Left lung (tissue), 10 donors: ENCODE results near the gene ATAD3B. TPM values are rescaled to one million over a fixed set of nuclear protein-coding genes. Genes with fewer than 3 reads are reported as not detected.
A peak's percentile ranks its signal among the peaks of the same experiment; 100 is the strongest.
"Not testable (repeated sequence)": the region's sequence is repeated elsewhere in the genome, so short reads cannot be mapped to it uniquely, and the experiment has no call there.

Source experiments
- ATAC-seq: fragments of 200-7000 bp; cut with Tn5 transposase; one replicate; pipeline ENCODE4 v1.9.1; 2020; ENCODE audit warnings: moderate library complexity
- DNase-seq, 4 donors: peaks; one replicate each; pipeline ENCODE4 v3.0.0-alpha.2; 2013 to 2020
- H3K27ac ChIP-seq, 2 donors: fragments of 200-600 bp; sonication (generic) in 1 of 2; one replicate each; pipeline versions ENCODE4 v1.5.0 to v1.8.0; 2020 to 2021
- H3K27me3 ChIP-seq, 2 donors: fragments of 200-600 bp; sonication (generic) in 1 of 2; one replicate each; pipeline versions ENCODE4 v1.5.0 to v1.8.0; 2020 to 2021
- H3K36me3 ChIP-seq, 2 donors: fragments of 200-600 bp; sonication (generic) in 1 of 2; one replicate each; pipeline versions ENCODE4 v1.5.0 to v1.8.0; 2020 to 2021
- H3K4me1 ChIP-seq, 2 donors: fragments of 200-600 bp; one replicate each; pipeline ENCODE4 v1.8.0; 2021
- H3K4me3 ChIP-seq, 2 donors: fragments of 200-600 bp; sonication (generic) in 1 of 2; one replicate each; pipeline versions ENCODE4 v1.5.0 to v1.8.0; 2020 to 2021; ENCODE audit warnings: mild to moderate bottlenecking in 1 of 2
- H3K9me3 ChIP-seq, 2 donors: fragments of 200-600 bp; sonication (generic) in 1 of 2; one replicate each; pipeline versions ENCODE4 v1.5.0 to v1.8.0; 2020 to 2021
- CTCF ChIP-seq, 2 donors: fragments of 200-600 bp; sonication (generic) in 1 of 2; IDR thresholded peaks; one replicate each; pipeline versions ENCODE4 v1.5.0 to v1.8.0; 2021; ENCODE audit warnings: antibody characterized with exemption in 2 of 2
- intact Hi-C, 2 donors: fragments of 100-400 bp; cut with DNase I; formaldehyde crosslinking; loops; one replicate each; pipeline versions ENCODE4 v1.11.2 to v1.14.2; 2022
- polyA plus RNA-seq, 6 donors: library from polyadenylated mRNA; unstranded; fragments of 120-200 nt; gene quantifications; one replicate each; pipeline ENCODE4 v1.2.1, GENCODE V29; 2013; ENCODE audit not compliant: insufficient read length in 6 of 6
- total RNA-seq, 2 donors: library from RNA; stranded (reverse); fragmentation: NEBNext Ultra II Directional; extraction: Animal tissue kit (Norgen Biotek cat#: 25700); gene quantifications; one replicate each; pipeline ENCODE4 v1.2.1, GENCODE V29; 2021
- donor health status: DM: no; HTN: yes; CAD: no.
- donor health status: DM: no; HTN: no; CAD: no.

ATAD3B gene
- total and polyA plus RNA-seq, 8 donors, result 14.5 to 30.7 (median 18.9) TPM

DNA sequence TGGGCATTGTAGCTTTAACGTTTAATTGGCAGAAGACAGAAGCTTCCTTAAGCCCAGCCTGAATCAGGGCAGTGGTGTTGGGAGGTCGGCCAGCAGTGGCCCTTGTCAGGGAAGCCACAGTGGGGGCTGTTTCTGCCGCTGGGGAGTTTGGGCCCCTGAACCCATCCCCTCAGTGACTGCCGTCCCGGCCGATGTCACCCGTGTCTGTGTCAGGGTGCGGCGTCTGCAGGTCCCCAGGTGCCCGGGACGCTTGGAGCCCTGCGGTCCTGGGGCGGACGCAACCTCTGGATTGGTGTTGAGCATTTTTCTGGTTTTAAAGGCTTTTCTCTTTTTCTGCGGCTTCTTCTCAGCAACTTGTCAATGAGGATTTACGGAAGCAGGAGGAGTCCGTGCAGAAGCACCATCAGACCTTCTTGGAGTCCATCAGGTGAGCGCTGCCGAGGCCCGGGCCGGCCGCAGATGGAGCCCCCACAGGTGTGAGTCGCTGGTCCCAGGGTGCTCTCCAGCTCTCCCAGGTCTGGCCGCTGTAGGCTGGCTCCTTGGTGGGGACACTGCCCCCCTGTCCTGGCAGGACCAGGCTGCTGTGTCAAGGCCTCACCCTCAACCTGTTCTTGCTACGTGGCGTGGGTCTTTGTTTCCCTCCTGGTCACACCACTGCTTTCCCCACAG lies 19.7 kb upstream of the ATAD3B start:
- Histone ChIP-seq H3K4me1 (no peaks in the 10 kb centered on the region), H3K36me3 (no peaks in the 10 kb centered on the region), H3K27ac (no peak overlapping the region), H3K27me3 (no peaks in the 10 kb centered on the region), H3K4me3 (no peak overlapping the region), H3K9me3 (no peaks in the 10 kb centered on the region)
- TF ChIP-seq CTCF (IDR thresholded peaks at IDR 0.05), result no peak
- intact Hi-C loops, result no loop called here
- no peak for ATAC-seq
- DNase-seq, result peak in 1 of 4 donors; percentile 62

DNA sequence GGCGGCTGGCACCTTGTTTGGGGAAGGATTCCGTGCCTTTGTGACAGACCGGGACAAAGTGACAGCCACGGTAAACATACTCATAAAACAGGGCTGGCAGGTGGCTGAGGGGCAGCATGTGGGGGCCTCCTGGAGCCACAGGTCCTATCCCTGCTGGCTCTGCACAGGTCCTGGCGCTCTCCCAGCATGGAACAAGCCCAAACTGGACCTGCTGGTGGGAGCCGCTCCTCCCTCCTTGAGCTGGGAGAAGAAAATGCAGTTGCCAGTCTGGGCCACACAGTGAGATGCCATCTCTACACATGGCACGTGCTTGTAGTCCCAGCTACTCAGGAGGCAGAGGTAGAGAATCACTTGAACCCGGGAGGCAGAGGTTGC lies 19.2 kb upstream of the ATAD3B start:
- H3K9me3 ChIP-seq, H3K27me3 ChIP-seq, H3K4me1 ChIP-seq, H3K36me3 ChIP-seq, intact Hi-C loops, H3K4me3 ChIP-seq, DNase-seq, H3K27ac ChIP-seq, ATAC-seq: not testable (repeated sequence)

- Histone ChIP-seq H3K27ac (no peak overlapping the region), H3K36me3 (no peaks in the 10 kb centered on the region), H3K9me3 (no peaks in the 10 kb centered on the region), H3K4me1 (no peaks in the 10 kb centered on the region), H3K4me3 (no peak overlapping the region), H3K27me3 (no peaks in the 10 kb centered on the region)
- no peak for ATAC-seq
- DNase-seq, result peak in 1 of 4 donors; percentile 61
- no peak for TF ChIP-seq CTCF (IDR thresholded peaks at IDR 0.05)
- intact Hi-C loops, result no loop called here
Observed at GRCh38 chr1:1452882-1453281, 18.7 kb upstream of the ATAD3B start.

DNA sequence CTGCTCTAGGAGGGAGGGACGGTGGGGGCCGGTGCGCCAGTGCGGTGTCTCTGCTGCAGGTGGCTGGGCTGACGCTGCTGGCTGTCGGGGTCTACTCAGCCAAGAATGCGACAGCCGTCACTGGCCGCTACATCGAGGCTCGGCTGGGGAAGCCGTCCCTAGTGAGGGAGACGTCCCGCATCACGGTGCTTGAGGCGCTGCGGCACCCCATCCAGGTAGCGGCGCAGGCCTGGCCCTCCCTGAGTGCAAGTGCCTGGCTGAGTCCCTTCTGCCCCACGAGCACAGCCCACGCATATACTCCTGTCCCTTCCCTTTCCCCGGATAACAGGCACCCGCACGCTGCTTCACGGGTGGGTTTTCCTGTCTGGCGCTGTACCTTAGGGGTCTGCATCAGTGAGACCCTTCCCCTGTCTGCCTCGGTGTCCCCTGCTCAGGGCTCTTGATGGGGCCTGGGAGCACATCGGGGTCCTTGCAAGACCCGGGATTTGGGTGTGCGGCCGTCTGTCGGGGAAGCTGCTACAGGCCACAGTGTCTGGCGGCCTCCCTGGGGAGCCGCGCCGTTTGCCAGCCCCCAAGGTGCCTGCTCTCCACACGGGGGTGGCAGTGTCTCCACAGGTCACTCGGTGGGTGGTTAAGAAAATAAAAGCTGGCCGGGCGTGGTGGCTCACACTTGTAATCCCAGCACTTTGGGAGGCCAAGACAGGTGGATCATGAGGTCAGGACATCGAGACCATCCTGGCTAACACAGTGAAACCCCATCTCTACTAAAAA lies 17.1 kb upstream of the ATAD3B start:
- H3K9me3 ChIP-seq, DNase-seq, ATAC-seq, intact Hi-C loops, H3K36me3 ChIP-seq, H3K4me3 ChIP-seq, H3K4me1 ChIP-seq, H3K27me3 ChIP-seq, H3K27ac ChIP-seq: not testable (repeated sequence)

DNA sequence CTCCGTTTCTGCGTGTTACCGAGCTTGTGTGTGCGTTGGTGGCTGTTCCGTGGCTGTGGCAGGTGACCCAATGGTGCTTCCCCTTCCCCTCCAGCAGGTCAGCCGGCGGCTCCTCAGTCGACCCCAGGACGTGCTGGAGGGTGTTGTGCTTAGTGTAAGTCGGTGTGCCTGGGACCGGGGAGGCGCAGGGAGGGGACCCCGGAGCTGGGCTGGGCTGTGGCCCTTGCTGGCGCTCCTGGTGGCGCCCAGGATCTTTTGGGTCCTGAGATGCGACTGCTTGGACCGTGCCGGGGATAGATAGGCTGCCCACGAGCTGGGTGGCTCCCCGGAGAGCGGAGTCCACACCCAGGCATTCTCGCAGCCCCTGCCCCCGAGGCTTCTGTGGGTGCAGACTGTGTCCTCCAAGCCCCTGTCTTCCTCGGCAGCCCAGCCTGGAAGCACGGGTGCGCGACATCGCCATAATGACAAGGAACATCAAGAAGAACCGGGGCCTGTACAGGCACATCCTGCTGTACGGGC lies 16.1 kb upstream of the ATAD3B start:
- Histone ChIP-seq H3K27ac (no peak overlapping the region), H3K4me1 (no peaks in the 10 kb centered on the region), H3K36me3 (no peaks in the 10 kb centered on the region), H3K9me3 (no peaks in the 10 kb centered on the region), H3K4me3 (no peak overlapping the region), H3K27me3 (peaks cover 0 to 5% of the 10 kb centered on the region in 2 donors)
- intact Hi-C loops, result no loop called here
- DNase-seq (peak in 1 of 4 donors; percentile 64), ATAC-seq (no peak)
- TF ChIP-seq CTCF (IDR thresholded peaks at IDR 0.05), result no peak

DNA sequence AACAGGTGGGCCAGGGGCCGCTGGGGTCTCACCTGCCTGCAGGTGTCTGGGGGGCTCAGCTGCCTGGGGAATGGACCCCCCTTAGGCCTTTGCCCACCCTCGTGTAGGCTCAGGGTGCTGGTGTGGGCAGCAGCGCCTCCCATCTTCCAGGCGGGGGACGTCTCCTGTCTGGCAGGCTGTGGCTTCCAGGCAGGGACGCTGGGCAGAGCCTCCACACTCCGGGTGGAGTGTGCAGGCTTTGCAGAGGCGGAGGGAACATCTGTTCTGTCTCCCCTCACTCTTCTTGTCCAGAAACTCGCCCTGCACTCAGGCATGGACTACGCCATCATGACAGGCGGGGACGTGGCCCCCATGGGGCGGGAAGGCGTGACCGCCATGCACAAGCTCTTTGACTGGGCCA lies 15.6 kb upstream of the ATAD3B start:
- DNase-seq, H3K4me3 ChIP-seq, H3K9me3 ChIP-seq, intact Hi-C loops, H3K27me3 ChIP-seq, H3K27ac ChIP-seq, H3K4me1 ChIP-seq, H3K36me3 ChIP-seq, ATAC-seq: not testable (repeated sequence)

GRCh38 chr1:1456683-1457255 lies 14.8 kb upstream of the ATAD3B start:
- intact Hi-C loops, H3K36me3 ChIP-seq, H3K27ac ChIP-seq, DNase-seq, H3K9me3 ChIP-seq, H3K4me1 ChIP-seq, H3K4me3 ChIP-seq, ATAC-seq: not testable (repeated sequence)
- peaks cover 0 to 11% of the 10 kb centered on the region in 2 donors for H3K27me3 ChIP-seq

- H3K36me3 ChIP-seq, DNase-seq, intact Hi-C loops, H3K4me3 ChIP-seq, H3K9me3 ChIP-seq, H3K27ac ChIP-seq, H3K4me1 ChIP-seq, ATAC-seq: not testable (repeated sequence)
- peaks cover 0 to 11% of the 10 kb centered on the region in 2 donors for H3K27me3 ChIP-seq
Observed at GRCh38 chr1:1459156-1459555, 12.4 kb upstream of the ATAD3B start.

GRCh38 chr1:1459711-1460110 lies 11.9 kb upstream of the ATAD3B start:
- ATAC-seq, H3K9me3 ChIP-seq, H3K36me3 ChIP-seq, H3K27ac ChIP-seq, H3K4me3 ChIP-seq, DNase-seq, intact Hi-C loops, H3K4me1 ChIP-seq: not testable (repeated sequence)
- H3K27me3 ChIP-seq, result peaks cover 0 to 11% of the 10 kb centered on the region in 2 donors
